NCI-H1930 (cell line): ENCODE results near the gene DRC7.

Experiments used
- DNase-seq, 2 experiments: peaks; one replicate each; lab custom pipeline; 2025; lab: John Stamatoyannopoulos, UW

The DRC7 gene

GRCh38 chr16:57751539-57752202 lies 57.1 kb downstream of the DRC7 start:
- no peak for DNase-seq

- no peak for DNase-seq
Observed at GRCh38 chr16:57752203-57752580, 57.6 kb downstream of the DRC7 start.

DNA sequence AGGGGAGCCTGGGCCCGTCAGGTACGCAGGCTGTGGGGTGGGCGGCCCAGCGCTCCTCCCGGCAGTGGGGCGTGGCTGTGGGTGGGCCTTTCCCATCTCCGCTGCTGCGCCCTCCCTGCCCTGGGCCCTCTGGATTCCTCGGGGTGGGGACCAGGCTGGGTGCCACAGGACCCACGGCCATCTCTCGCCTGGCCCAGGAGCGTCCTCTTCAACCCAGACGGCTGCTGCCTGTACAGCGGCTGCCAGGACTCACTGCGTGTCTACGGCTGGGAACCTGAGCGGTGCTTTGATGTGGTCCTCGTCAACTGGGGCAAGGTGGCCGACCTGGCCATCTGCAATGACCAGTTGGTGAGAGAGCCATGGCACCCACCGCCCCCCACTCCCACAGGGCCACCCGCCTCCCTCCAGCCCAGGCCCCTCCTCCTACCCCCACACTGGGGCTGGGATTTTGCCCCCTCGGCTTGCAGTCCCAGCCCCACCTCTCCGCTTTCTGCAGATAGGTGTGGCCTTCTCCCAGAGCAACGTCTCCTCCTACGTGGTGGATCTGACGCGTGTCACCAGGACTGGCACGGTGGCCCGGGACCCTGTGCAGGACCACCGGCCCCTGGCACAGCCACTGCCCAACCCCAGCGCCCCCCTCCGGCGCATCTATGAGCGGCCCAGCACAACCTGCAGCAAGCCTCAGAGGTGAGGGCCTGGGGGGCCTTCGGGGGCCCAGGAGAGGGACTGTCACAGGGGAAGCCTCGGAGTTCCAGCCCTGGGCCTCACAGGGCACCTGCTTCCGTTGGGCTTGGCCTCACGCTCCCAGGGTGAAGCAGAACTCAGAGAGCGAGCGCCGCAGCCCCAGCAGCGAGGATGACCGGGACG lies 58.2 kb downstream of the DRC7 start:
- no peak for DNase-seq

DNA sequence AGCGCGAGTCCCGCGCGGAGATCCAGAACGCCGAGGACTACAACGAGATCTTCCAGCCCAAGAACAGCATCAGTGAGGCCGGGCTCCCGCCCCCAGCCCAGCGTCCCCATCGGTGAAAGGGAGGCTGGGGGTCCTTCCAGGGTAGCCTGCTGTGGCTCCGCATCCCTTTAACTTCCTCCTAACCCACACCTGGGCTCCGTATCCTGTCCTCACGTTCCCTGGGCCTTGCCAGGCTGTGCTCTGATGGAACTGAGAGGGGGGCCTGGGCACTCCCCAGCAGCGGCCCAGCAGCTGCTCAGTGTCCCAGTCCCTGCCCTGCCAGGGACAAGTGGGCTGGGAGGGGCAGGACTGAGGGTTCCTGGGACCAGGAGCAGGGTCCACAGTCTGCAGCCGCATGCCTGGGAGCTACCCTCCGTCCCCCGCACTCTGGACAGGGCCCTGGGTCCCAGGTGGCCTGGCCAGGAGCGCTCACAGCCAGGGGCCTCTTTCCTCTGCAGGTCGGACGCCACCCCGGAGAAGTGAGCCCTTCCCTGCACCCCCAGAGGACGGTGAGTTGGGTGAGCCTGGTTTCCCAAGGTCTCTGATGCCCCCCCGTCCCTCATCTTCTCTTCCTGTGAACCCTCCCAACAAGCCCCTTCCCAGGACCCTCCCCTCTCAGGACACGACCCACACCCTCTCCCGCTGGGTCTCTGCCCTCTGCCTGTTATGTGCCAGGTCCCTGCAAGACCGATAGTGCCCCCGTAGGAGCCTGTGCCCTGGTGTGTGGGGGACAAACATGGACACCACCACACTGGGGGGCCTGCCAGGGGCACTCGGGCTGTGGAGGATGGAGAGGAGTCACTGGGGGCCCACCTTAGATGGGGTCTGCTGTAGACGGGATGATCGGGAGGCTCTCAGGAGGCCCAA lies 59.1 kb downstream of the DRC7 start:
- DNase-seq = no peak

GRCh38 chr16:57754354-57755060 lies 59.9 kb downstream of the DRC7 start:
- no peak for DNase-seq

GRCh38 chr16:57755061-57755684 lies 60.6 kb downstream of the DRC7 start:
- DNase-seq = no peak

DNA sequence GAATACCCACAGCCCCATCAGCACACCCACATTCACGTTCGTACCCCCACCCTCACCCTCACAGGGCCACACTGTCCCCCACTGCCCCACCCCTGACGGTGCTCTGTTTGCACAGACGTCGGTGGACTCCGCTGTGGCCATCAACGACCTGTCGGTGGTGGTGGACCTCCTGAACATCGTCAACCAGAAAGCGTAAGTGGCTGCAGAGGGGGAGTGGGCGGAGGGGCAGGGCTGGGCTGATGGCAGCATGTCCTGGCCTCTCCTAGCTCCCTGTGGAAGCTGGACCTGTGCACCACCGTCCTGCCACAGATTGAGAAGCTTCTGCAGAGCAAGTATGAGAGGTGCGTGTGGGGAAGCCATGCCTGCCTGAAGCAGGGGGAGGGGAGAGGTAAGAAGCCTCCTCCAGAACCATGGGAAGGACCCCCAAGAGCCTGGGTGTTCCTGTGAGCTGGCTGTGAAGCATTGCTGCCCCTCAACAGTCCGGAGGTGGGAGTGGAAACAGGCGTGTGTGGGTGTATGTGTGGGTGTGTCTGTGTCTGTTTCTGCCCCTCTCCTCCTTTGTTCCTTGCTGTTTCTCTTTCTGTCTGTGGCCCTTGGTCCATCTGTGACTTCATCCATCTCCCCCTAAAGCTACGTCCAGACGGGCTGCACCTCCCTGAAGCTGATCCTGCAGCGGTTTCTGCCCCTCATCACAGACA lies 61.3 kb downstream of the DRC7 start:
- no peak for DNase-seq

- no peak for DNase-seq
Observed at GRCh38 chr16:57756424-57757325, 62.1 kb downstream of the DRC7 start.

DNA sequence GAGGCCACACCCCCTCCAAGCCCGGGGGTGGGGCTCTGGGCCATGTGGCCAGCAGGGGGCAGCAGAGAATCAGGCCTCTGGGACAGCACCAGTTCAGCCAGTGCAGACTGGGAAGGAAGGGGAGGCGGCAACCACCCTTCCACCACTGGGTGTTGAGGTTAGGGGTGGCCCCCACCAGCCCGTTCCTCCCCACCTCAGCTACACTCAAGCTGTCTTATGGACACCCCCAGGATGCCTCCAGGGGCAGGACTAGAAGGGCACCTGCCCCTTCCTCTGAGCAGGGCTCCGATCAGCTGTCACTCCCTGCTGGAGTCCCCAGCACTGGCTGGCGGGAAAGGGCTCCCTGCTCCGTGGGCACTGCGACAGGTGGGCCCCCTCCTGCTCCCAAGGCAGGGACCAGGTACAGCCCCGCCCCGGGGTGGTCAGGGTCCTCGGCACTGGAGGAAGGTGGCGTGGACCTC lies 62.8 kb downstream of the DRC7 start:
- DNase-seq = peak in 1 of 2 experiments; percentile 29

DNA sequence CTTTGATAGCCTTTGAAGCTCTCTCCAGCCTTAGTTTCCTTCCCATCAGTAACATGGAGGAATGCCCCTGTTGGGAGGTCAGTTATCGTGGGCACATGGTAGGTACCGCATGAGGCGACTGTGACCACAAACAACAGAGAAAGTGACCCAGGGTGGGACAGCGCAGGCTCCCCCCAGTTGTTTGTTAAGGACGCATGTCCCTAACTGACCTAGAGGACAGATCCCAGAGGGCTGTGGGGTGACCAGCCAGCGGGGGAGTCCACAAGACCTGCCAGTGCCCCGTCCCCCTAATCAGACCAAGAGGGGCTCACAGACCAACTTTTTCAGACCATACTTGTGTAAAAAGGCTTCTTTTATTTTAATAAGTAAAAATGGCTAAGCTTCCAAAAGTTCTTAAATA lies 63.3 kb downstream of the DRC7 start:
- no peak for DNase-seq

GRCh38 chr16:57758331-57759117 lies 63.9 kb downstream of the DRC7 start:
- no peak for DNase-seq

GRCh38 chr16:57759131-57759530 lies 64.5 kb downstream of the DRC7 start:
- DNase-seq = no peak

DNA sequence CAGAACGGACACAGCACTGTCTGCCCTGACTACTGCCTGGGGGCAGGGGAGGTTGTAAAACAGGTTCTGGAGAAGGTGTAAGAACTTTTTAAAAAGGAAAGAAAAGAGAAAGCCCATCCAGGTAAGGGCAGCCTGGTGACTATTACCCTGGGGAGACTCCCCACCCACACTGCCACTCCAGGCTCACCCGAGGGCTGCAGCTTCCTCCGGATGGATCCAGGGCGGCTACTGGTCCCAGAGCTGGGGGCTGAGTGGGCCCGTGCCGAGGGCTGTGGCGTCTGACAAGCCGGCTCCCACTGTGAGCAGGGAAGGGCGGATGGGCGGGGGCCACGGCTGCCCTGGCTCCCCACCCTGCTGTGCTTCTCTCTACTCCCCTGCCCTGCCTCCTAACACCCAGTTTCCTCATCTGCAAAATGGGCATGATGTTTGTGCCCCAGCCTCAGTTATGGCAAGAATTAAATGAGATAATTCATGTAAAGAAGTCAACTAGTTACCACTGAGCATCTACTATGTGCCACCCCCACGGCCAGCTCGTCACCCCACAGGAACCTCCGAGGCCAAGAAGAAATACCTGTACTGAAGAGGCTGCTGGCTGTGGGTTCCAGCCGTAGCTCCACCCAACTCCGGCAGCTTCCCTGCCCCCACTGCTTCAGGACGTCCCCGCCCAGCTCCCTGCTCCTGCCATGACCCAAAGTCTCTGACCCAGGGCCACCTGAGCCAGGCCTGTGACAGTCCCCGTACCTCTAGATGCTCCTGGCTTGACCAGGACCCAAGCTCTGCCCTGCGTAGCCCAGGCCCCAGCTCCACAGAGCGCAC lies 65.1 kb downstream of the DRC7 start:
- DNase-seq = no peak

DNA sequence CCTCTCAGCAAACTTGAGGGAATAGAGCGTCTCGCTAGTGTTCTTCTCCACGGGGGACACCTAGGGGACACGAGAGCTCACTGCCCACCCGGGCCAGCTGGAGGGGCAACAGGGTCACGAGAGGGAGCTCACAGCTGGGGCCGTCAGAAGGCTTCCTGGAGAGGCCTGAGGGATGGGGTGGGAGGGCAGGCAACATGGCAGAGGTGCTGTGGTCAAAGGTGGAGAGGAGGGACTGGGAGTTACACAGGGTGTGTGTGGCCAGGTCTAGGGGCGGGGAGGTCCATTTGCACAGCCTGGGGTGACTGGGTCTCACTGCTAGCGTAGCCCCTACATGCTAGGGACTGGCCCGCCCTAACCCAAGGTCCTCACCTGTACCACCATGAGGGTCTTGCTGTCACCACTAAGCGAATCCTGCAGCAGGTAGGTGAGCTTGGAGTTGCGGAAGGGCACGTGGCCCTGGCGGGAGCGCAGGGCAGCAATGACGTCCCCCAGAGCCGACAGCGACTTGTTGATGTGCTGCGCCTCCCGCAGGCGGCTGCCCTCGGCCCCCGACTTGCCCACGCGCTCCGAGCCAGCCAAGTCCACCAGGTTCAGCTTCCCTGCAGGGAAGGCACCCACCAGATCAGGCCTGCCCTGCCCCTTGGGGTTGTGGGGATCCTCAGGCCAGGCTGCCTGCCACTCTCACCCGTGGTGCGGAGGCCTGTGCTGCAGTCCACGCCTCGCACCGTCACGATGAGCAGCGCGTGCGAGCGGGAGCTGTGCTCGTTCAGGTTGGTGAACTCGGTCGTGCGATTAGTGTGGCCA lies 66.0 kb downstream of the DRC7 start:
- DNase-seq = no peak

DNA sequence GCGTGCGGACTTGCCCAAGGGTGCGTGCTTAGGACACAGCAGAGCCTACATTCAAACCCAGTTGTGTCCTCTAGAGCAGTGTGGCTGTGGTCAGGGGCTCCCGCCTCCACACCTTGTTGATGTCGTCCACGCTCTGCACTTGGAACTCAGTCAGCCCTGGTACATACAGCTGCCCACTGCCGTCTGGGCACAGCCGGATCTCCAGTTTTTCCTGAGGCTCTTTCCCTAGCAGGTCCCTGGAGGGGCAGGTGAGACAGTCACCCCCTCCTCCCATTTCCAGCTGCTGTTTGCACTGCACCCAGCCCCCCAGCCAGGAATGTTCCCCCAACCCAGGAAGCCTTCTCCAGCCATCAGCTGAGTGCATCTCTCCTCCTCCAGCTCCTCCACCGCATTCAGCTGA lies 66.7 kb downstream of the DRC7 start:
- no peak for DNase-seq

GRCh38 chr16:57761957-57762356 lies 67.4 kb downstream of the DRC7 start:
- DNase-seq = no peak
